OCI-M2 (cell line): ENCODE data around the gene SERP2.
A peak's percentile ranks its signal among the peaks of the same experiment; 100 is the strongest.

Experiments used
- DNase-seq: peaks from one replicate; lab custom pipeline; 2025; ENCODE audit not compliant: unreplicated experiment; lab: John Stamatoyannopoulos, UW

The SERP2 gene

GRCh38 chr13:44386913-44387556 is 13.4 kb downstream of the SERP2 start:
- peak; percentile 58 for DNase-seq

DNA sequence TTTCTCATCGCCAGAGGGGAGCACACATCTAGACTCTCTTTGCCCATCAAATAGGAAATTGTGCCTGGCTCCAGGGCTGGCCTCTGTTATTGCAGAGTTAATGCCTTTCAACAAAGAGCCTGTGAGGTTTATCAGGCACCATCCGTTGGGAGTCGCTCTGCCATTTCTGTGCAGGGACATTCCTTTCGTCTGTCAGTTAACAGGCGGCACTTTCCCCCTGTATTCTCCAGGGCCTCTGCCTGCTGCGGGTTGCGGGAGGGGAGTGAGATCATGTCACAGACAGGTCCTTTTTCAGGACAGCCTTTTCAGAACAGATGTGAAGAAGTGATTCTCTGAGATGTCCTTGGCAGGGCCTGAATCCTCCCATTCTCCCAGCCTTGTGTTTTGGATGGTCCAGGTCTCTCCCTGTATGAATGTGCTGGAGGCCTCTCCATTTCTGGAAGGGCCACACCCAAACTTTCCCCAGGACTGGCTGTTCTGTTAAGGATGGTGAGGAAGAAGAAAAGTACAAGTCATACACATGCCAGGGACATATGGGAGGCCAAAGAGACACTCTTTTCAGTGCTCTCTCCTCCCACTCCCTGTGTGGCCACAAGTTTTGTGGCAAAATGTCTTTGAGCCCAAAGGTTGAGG is 14.9 kb downstream of the SERP2 start:
- no peak for DNase-seq

GRCh38 chr13:44389060-44389666 is 15.5 kb downstream of the SERP2 start:
- DNase-seq, result no peak

GRCh38 chr13:44389876-44390275 is 16.3 kb downstream of the SERP2 start:
- DNase-seq, result no peak

GRCh38 chr13:44393391-44393790 is 19.8 kb downstream of the SERP2 start:
- no peak for DNase-seq

DNA sequence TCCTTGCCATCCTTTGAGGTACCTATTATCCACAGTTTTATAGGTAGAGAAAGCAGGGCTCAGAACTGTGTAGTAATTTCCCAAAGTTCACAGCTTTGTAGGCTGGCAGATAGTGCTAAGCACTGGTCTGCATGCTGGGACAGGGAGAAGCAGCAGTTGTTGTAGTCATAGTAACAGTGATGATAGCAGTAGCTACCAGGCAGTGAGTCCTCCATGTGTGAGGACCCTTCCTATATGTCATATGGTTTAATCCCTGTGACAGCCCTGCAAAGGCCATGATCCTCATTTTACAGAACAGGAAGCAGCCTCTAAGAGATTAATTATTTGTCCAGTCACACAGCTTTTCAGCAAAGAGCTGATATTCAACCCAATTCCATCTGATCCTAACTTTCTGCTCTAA is 21.0 kb downstream of the SERP2 start:
- DNase-seq, result no peak

DNA sequence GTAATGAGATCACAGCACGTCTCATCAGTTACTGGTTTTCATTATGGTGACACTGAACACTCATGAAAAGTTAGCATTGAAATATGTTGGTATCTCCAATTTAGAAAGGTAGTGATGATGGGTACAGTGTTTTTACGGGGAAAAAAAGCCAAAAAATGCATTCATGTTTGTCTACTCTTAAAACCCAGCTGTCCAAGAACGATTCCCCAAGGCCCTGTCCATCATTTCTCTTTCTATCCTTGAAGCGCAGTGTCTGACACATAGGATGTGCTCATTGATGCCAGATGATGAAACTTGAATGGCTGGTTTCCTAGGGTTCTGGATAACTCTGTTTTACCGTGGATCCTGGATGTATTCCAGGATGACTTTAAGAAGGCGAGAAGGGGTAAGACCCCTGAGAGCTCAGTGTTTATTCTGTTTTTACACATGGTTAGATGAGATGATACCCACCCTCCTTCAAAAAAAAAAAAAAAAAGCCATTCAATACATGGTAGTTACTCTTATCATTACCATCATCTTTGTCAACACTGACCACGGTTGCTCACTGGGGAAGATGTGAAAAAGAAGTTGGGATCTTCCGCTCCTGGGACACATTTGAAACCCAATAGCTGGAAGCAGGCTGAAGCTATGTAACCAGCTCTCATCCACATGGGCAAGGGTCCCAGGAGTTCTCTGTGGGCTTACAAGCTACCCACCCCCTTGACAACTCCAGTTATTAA is 22.5 kb downstream of the SERP2 start:
- no peak for DNase-seq

DNA sequence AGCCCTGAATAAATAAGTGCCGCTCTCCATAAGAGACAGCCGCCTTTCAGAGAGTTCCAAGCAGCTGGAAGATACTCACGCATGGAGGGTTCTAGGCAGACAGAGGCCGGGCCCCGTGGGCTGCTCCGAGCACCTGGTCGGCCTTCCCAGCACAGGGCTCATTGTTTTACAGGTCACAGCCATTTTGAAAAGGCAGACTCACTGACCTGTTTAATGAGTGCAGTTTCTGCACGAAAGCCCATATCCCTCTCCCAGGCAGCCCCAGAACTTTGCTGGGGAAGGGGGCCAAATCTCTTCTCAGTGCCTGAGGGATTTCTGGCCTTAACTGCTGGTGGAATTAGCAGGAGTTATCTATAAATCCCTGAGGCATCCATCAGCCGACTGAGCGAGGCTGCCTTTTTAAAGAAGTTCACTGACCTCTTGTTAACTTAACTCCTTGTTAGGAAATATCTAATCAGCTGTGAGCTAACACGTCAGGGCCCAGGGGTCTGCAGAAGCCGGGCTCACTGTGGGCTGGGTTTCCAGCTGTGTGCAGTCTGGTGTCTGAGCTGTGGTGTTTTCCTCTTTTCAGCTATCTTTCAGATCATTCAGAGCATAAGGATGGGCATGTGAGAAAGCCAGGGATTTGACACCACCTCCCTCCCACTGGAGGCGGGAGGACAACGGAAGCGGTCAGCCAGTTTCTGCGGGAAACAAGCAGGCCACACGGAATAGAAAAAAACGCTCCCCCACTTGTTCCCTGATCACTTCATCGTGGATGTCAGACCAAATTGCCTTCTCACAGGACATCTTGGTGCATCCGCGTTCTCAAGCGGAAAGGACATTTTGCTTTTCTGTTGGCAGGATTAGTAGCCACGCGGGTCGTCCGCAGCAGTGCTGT is 23.3 kb downstream of the SERP2 start:
- DNase-seq, result peak; percentile 67

DNA sequence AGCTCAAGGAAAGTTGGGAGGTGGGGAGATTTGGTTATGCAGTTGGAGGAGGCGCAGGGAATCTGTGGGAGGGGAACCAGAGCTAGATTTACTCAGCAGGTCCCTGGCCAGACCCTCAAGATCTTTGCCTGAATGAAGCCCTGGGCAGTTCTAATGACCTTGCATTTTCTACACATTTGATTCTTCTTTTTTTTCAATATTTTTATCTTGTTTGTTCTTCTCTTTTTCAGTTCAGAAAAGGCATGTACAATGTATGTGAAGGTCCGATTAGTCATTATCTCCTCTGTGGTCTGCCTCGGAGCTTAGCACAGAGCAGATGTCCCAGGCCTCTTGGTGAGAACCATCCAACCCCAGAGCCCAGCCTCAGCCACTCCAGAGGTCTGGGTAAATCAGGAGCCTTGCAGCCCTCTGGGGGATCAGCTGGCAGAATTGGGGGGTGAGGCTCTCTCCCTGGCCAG is 24.2 kb downstream of the SERP2 start:
- DNase-seq, result peak; percentile 66

- DNase-seq, result no peak
Measured at GRCh38 chr13:44398606-44399005, 25.0 kb downstream of the SERP2 start.

DNA sequence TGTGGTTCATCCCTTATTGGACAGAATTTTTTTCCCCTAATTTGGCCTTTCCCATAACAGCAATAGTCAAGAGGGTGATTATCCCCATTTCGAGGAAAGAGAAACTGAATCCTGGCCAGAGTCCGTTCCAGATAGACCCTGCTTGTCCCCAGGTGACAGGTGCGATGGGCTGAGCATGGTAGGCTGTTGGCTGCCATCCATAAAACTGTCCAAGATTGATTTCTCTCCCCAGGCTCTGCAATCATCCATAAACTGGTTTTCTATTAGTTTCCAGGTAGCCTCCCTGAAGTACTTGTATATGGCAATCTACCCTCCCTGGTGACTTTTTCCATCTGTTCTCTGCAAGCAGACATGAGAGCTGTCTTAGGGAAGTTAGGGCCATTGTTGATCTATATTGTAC is 25.4 kb downstream of the SERP2 start:
- no peak for DNase-seq

- DNase-seq, result no peak
Measured at GRCh38 chr13:44400736-44401135, 27.1 kb downstream of the SERP2 start.

- no peak for DNase-seq
Measured at GRCh38 chr13:44401577-44401976, 28.0 kb downstream of the SERP2 start.

- no peak for DNase-seq
Measured at GRCh38 chr13:44402899-44403445, 29.3 kb downstream of the SERP2 start.

DNA sequence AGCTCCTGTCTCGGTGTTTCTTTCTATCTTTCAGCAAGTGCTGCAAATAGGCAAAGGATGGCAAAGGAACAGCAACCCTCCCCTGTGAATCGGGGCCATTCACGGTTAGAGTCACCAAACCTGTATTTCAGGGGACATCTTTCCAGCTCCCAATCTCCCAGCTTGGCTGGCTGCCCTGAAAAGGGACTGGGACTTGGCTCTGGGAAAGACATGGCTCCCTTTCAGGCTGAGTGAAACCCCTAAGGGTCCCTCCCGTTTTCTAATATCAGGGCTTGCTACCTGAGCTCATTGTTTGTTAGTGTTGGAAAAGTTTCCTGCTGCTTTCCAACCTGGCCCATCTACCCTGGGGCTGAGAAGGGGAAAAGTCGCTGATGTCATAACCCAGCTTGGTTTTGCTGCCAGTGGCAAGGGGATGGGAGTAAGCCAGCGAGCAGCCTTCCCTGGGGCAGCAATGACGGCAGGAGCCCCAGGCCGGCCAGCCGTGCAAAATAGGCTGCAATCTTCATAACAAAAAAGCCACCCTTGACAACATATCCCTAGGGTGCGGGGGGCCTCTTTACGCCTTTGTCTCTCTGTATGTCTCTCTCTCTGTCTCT is 29.9 kb downstream of the SERP2 start:
- no peak for DNase-seq

DNA sequence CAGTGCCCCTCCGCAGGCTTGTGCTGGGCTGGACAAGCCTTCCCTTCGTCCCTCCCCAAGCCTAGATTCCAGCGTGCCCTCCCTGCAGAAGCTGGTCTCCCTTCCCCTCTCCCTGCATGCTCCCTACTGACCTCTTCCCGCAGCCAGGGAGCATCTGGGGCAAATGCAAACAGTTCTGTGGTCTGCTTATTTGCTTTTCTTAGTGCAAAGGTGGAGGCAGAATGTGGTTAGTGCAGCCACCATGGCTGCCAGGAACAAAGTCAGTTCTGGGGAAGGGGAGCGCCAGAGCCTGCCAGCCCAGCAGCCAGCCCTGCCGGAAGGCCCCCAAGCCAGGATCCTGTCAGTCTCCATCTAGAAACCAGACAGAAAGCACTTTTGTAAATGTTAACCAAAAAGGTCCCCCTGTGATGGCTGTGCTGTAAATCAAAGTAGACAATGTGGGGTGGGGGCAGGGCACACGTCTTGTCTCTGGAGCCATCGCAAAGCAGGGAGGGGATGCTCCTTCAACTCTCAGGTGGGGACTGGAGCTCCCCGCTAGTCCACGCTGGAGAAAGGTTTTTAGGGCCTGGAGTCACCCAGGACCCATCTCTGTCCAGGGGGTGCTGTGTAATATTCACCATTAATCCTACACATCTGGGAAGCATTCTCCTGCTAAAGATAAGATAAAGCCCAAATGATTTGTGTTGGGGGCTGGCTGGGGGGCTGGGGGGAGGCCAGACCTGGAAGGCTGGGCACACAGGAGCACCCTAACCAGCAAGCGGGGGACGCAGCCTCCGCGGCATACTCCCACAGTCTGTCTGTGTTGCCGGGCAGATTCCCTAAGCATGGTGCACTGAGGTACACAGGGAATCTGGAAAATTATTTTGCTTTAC is 30.9 kb downstream of the SERP2 start:
- no peak for DNase-seq

DNA sequence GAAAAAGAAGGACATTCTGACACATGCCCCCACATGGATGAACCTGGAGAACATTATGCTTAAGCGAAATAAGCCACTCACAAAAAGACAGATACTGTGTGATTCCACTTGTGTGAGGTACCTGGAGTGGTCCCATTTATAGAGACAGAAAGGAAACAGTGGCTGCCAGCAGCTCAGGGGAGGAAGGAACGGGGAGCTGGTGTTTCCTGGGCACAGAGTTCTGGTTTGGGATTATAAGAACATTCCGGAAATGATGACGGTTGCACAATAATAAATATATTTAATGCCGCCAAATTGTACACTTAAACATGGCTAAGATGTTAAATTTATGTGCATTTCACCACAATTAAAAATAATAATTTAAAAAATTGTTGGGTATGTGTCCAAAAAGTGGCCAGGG is 33.0 kb downstream of the SERP2 start:
- no peak for DNase-seq

- DNase-seq, result no peak
Measured at GRCh38 chr13:44407379-44407778, 33.8 kb downstream of the SERP2 start.

GRCh38 chr13:44407891-44408290 is 34.3 kb downstream of the SERP2 start:
- no peak for DNase-seq
